HepG2 (cell line): ENCODE results near the gene ACSL4.

Source experiments
- ARHGAP35 ChIP-seq: sonication (generic); formaldehyde crosslinking; IDR thresholded peaks from 2 replicates; pipeline ENCODE4 v1.9.0; 2022; ENCODE audit warnings: mild to moderate bottlenecking, inconsistent platforms, moderate library complexity, missing genetic modification reagents, borderline replicate concordance
- KDM5A ChIP-seq: fragments of 200-600 bp; sonication (generic); IDR thresholded peaks from 2 replicates; pipeline ENCODE4 v1.7.0; 2018; ENCODE audit warnings: antibody characterized with exemption, mild to moderate bottlenecking, low read length, borderline replicate concordance
- NR2C2 ChIP-seq: sonication (generic); formaldehyde crosslinking; IDR thresholded peaks from 2 replicates; pipeline ENCODE4 v1.4.0; 2020; ENCODE audit warnings: missing genetic modification reagents, mild to moderate bottlenecking, moderate library complexity, borderline replicate concordance
- TCF7L2 ChIP-seq: IDR thresholded peaks from 2 replicates; pipeline ENCODE4 v1.6.1; 2011; ENCODE audit warnings: mild to moderate bottlenecking, low read depth, low read length, moderate library complexity
- ZBTB38 ChIP-seq: sonication (generic); formaldehyde crosslinking; IDR thresholded peaks from 2 replicates; pipeline ENCODE4 v1.5.1; 2020; ENCODE audit warnings: mild to moderate bottlenecking, missing genetic modification reagents
- ZNF24 ChIP-seq: fragments of 450-650 bp; IDR thresholded peaks from 2 replicates; pipeline ENCODE4 v1.6.1; 2017; ENCODE audit warnings: antibody characterized with exemption, mild to moderate bottlenecking
- ZNF644 ChIP-seq: IDR thresholded peaks from 2 replicates; pipeline ENCODE4 v1.6.1; 2016; ENCODE audit warnings: low read depth
- TF ChIP-seq, protein P1 (sequence below): sonication (generic); formaldehyde crosslinking; IDR thresholded peaks from 2 replicates; pipeline ENCODE4 v1.9.0; 2022; ENCODE audit warnings: missing genetic modification reagents, mild to moderate bottlenecking, borderline replicate concordance
- TF ChIP-seq, protein P2 (sequence below): sonication (generic); formaldehyde crosslinking; IDR thresholded peaks from 2 replicates; pipeline ENCODE4 v1.4.0; 2020; ENCODE audit warnings: missing genetic modification reagents
- TF ChIP-seq, protein P3 (sequence below): sonication (generic); formaldehyde crosslinking; IDR thresholded peaks from 2 replicates; pipeline ENCODE4 v1.5.0; 2020; ENCODE audit warnings: mild to moderate bottlenecking, missing genetic modification reagents, moderate library complexity

DNA sequence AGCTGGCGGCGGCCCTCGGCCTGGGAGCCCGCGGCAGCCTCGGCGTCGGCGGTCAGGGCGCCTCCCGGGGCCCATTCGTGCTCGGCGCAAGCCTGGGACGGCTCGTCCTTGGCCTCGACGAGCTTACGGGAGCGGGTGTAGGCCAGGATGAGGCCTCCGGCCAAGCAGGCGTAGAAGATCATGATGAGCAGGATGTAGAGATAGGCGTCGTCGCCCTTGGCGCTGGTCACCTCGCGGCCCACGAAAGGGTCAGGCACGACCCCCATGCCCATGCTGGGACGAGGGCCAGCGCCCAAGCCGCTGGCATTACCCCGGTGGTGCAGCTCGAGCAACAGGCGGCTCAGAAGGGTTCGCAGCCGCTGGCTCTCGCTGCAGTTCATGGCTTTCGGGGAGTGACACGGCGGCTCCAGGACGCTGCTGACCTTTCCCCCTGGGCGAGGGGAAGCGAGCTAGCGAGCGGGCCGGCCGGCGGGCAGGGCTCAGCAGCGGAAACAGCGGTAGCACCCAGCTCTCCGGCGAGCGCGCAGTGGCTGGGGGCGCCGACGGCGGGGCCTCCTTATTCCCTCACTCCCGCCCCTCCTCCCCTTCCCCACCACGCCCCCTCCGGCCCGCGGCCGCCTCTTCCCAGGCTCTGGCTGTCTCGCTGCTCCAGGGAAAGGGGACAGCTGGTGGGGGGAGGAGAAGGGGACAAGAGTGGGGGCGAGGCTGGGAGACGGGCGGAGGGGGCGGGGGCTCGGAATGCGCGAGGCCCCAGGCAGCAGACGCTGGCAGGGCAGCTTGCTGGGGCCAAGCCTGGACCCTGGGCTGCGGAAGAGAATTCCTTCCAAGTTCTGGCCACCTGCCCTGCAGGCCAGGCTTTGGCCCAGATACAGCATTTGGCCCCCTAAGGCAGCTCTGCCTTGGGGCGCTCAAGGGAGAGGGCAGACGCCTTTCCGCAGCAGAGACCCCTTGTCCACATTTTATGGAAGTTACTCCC is 108.1 kb downstream of the ACSL4 start, which contains the start of gene KCNE5:
- TF ChIP-seq, protein P1, sequence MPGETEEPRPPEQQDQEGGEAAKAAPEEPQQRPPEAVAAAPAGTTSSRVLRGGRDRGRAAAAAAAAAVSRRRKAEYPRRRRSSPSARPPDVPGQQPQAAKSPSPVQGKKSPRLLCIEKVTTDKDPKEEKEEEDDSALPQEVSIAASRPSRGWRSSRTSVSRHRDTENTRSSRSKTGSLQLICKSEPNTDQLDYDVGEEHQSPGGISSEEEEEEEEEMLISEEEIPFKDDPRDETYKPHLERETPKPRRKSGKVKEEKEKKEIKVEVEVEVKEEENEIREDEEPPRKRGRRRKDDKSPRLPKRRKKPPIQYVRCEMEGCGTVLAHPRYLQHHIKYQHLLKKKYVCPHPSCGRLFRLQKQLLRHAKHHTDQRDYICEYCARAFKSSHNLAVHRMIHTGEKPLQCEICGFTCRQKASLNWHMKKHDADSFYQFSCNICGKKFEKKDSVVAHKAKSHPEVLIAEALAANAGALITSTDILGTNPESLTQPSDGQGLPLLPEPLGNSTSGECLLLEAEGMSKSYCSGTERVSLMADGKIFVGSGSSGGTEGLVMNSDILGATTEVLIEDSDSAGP (CRISPR knock-in tag): no peak
- TF ChIP-seq KDM5A (no peak), TCF7L2 (no peak), ZNF24 (no peak), NR2C2 (CRISPR knock-in tag) (no peak), ZNF644 (no peak), ARHGAP35 (CRISPR knock-in tag) (no peak), ZBTB38 (CRISPR knock-in tag) (no peak)
- TF ChIP-seq, protein P2, sequence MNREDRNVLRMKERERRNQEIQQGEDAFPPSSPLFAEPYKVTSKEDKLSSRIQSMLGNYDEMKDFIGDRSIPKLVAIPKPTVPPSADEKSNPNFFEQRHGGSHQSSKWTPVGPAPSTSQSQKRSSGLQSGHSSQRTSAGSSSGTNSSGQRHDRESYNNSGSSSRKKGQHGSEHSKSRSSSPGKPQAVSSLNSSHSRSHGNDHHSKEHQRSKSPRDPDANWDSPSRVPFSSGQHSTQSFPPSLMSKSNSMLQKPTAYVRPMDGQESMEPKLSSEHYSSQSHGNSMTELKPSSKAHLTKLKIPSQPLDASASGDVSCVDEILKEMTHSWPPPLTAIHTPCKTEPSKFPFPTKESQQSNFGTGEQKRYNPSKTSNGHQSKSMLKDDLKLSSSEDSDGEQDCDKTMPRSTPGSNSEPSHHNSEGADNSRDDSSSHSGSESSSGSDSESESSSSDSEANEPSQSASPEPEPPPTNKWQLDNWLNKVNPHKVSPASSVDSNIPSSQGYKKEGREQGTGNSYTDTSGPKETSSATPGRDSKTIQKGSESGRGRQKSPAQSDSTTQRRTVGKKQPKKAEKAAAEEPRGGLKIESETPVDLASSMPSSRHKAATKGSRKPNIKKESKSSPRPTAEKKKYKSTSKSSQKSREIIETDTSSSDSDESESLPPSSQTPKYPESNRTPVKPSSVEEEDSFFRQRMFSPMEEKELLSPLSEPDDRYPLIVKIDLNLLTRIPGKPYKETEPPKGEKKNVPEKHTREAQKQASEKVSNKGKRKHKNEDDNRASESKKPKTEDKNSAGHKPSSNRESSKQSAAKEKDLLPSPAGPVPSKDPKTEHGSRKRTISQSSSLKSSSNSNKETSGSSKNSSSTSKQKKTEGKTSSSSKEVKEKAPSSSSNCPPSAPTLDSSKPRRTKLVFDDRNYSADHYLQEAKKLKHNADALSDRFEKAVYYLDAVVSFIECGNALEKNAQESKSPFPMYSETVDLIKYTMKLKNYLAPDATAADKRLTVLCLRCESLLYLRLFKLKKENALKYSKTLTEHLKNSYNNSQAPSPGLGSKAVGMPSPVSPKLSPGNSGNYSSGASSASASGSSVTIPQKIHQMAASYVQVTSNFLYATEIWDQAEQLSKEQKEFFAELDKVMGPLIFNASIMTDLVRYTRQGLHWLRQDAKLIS (CRISPR knock-in tag): no peak
- TF ChIP-seq, protein P3, sequence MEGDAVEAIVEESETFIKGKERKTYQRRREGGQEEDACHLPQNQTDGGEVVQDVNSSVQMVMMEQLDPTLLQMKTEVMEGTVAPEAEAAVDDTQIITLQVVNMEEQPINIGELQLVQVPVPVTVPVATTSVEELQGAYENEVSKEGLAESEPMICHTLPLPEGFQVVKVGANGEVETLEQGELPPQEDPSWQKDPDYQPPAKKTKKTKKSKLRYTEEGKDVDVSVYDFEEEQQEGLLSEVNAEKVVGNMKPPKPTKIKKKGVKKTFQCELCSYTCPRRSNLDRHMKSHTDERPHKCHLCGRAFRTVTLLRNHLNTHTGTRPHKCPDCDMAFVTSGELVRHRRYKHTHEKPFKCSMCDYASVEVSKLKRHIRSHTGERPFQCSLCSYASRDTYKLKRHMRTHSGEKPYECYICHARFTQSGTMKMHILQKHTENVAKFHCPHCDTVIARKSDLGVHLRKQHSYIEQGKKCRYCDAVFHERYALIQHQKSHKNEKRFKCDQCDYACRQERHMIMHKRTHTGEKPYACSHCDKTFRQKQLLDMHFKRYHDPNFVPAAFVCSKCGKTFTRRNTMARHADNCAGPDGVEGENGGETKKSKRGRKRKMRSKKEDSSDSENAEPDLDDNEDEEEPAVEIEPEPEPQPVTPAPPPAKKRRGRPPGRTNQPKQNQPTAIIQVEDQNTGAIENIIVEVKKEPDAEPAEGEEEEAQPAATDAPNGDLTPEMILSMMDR: no peak
